Measurements from ENCODE around the gene CDH4.

CDH4 gene

GRCh38 chr20:61799928-61800327 is 547.9 kb downstream of the CDH4 start:
- no peak for TF ChIP-seq CTCF (IDR thresholded peaks at IDR 0.05; ENCODE audit: low read depth, low read length)
- DNase-seq (ENCODE audit: low read depth, low spot score), result no peak
- in situ Hi-C loops (cut with HindIII; ENCODE audit: low sequenced_read_pairs), result no loop called here

GRCh38 chr20:61800359-61801064 is 548.5 kb downstream of the CDH4 start:
- TF ChIP-seq CTCF (IDR thresholded peaks at IDR 0.05; ENCODE audit: low read depth, low read length), result no peak
- in situ Hi-C loops (cut with HindIII; ENCODE audit: low sequenced_read_pairs), result no loop called here
- no peak overlapping the region for H3K4me3 ChIP-seq (ENCODE audit: low read depth, low read length)
- DNase-seq (ENCODE audit: low read depth, low spot score), result no peak

More at GRCh38 chr20:61799928-61800327, 547.9 kb downstream of the CDH4 start:
- H3K4me3 ChIP-seq (ENCODE audit: low read depth, low read length), result no peak overlapping the region

- in situ Hi-C loops (cut with HindIII; ENCODE audit: low sequenced_read_pairs), result no loop called here
- no peak overlapping the region for H3K4me3 ChIP-seq (ENCODE audit: low read depth, low read length)
- DNase-seq (ENCODE audit: low read depth, low spot score), result no peak
- no peak for TF ChIP-seq CTCF (IDR thresholded peaks at IDR 0.05; ENCODE audit: low read depth, low read length)
These were observed 549.0 kb downstream of the CDH4 start for GRCh38 chr20:61801065-61801360.

GRCh38 chr20:61801428-61801827 is 549.4 kb downstream of the CDH4 start:
- in situ Hi-C loops (cut with HindIII; ENCODE audit: low sequenced_read_pairs), result no loop called here
- no peak for TF ChIP-seq CTCF (IDR thresholded peaks at IDR 0.05; ENCODE audit: low read depth, low read length)
- no peak overlapping the region for H3K4me3 ChIP-seq (ENCODE audit: low read depth, low read length)
- no peak for DNase-seq (ENCODE audit: low read depth, low spot score)

GRCh38 chr20:61801857-61802442 is 549.9 kb downstream of the CDH4 start:
- no peak for DNase-seq (ENCODE audit: low read depth, low spot score)
- TF ChIP-seq CTCF (IDR thresholded peaks at IDR 0.05; ENCODE audit: low read depth, low read length), result no peak
- H3K4me3 ChIP-seq (ENCODE audit: low read depth, low read length), result no peak overlapping the region
- in situ Hi-C loops (cut with HindIII; ENCODE audit: low sequenced_read_pairs), result no loop called here

- no peak overlapping the region for H3K4me3 ChIP-seq (ENCODE audit: low read depth, low read length)
- in situ Hi-C loops (cut with HindIII; ENCODE audit: low sequenced_read_pairs), result no loop called here
- DNase-seq (ENCODE audit: low read depth, low spot score), result no peak
- no peak for TF ChIP-seq CTCF (IDR thresholded peaks at IDR 0.05; ENCODE audit: low read depth, low read length)
These were observed 550.8 kb downstream of the CDH4 start for GRCh38 chr20:61802721-61803311.

Measured in astrocyte of the spinal cord (primary cell).